ENCODE results near the gene MAL.
A peak's percentile ranks its signal among the peaks of the same experiment; 100 is the strongest.

Gene MAL

DNA sequence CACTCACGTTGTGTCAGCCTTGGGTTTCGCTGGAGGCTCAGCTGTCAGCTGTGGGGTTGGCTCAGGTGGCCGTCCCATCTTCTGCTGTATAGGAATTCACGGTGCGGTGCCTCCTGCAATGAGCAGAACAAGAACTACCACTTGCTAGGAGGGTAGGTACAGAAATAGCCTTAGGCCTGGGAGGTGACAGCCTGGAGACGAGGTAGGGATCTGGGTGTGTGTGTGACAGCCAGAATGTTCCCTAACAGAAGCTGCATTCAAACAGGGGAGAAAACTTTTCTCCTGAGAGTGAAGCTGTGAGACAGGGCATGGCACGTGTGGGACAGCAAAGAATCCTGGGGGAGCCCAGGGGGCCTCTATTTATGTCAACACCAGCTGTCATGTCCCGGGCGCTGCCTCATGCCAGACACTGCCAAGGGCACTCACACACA is 8.4 kb upstream of the MAL start:
- peak; percentile 42 for DNase-seq

GRCh38 chr2:95017836-95018235 is 7.7 kb upstream of the MAL start:
- DNase-seq, result no peak

- DNase-seq, result no peak
These were observed 7.2 kb upstream of the MAL start for GRCh38 chr2:95018301-95018700.

DNA sequence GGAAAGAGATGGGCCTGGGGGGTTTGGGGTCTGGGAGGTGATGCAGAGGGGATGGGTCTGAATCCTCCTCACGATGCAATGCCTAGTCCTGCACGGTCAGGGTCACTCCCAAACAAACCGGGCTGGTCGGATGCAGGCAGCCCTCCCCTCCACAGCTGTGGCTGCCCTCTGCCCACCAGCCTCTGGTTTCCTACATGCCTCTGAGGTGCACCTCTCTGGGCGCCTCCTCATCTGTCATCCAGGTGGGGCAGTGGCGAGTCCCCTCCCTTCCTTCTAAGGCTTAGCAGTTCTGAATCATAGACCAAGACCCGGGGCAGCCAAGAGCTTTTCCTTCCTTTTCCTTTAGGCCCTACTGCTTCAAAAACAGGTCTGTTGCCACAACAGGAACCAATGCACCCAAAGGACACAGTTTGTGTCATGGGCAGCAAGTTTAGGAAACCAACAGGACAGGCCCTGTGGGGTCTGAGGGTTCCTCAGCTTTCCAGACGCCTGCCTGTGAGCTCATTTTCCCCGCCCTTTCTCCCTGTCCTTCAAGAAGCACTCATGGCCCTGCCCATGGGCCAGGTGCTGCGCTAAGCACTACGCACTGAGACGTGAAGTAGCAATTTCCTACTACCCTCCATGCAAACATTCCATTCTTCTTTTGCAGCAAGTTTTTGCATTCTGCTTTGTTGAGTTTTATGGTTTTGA is 6.5 kb upstream of the MAL start:
- DNase-seq, result peak; percentile 36

- peak; percentile 36 for DNase-seq
These were observed 5.9 kb upstream of the MAL start for GRCh38 chr2:95019572-95019971.

- DNase-seq, result no peak
These were observed 5.1 kb upstream of the MAL start for GRCh38 chr2:95020275-95021022.

DNA sequence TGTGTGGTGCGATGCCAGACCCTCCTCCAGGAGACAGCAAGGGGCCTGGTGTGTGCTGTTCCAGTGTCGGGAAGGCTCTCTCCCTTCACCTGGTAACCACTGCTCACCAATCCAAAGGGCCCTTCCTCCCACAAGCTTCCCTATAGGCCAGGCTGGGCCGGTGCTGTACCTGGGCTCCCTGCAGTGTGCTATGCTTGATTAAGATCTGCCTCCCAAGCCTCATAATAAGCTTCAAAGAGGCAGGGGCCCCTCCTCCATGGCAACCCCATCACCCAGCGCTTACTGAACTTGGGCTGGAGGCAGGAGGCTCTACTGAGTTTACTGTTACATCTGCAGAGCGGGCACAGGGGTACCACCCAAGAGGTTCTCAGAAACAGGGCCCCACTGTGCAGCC is 4.5 kb upstream of the MAL start:
- peak; percentile 85 for DNase-seq

DNA sequence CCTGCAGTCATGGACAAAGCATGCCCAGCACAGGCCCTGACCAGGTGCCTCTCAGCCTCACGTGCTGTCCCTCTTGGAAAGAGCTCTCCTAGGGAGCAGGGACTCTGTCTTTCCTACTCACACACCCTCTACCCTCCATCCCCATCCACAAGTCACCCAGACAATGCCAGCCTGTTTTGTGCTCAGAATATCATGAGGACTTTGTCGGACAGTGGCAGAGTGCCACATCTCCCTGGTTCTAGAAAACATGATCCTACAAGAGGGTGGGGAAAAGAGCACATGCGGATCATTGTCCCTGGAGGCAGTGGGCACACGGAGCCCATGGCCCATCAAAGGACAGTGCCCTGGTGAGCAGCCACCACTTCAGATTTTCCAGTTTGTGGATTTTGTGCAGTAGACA is 3.7 kb upstream of the MAL start:
- no peak for DNase-seq

DNA sequence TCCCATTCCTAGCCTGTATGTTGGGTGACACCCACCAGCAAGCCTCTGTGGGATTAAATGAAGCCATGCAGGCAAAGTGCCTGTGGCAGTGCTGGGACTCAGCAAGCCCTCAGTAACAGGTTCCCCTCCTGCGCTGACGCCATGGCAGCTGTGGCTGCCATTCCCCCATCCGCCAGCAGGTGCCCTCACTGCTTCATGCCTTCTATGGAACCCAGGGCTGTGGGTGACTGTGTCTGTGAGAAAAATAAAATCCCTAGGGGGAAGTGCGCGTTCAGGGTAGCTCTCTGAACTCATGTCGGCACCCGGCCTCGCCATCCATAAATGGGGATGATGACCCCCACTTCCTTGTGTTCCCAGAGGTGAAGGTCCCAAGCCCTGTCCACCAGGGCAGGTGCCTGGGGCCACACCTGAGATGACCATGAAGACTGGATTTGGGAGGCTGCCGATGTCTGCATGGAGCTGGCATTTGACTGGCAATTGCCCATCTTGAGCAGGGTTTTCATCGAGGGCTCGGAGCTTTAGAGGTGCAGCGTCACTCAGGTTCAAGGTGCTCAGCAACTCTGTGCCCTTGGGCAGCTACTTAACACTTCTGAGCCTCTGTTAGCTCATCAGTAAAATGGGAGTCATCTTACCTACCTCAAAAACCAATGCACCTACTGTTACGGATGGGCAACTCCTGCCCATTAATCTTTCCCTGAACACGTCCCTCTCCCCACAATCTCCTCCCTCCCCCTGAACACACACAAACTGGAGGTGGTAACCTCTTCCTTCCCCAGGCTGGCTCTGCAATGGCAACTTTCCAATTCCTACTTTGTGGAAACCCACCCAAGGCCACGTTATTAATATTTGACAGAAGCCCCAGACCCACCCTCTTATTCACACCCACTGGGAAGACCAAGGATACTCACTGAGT is 2.9 kb upstream of the MAL start:
- DNase-seq, result peak; percentile 83

GRCh38 chr2:95023222-95023597 is 2.3 kb upstream of the MAL start:
- peak; percentile 71 for DNase-seq

DNA sequence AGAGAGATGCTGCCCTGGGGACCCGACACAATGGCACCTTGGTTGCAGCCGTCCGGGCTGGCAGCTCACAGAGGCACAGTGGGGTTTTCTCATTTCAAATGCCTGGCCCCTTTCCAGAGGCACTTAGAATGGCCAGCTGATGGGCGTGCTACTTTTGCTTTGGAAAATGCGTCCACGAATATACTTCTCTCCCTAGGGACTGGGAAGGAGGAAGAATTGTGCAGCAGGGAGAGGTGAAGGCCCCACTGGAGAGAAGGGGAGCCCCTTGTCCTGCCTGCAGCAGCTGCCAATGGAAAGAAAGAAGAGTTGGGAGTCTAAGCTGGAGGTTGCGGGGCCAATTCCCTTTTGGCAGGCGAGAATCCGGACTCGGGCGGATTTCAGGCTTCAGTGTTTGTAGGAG is 1.1 kb upstream of the MAL start:
- peak; percentile 89 for DNase-seq

DNA sequence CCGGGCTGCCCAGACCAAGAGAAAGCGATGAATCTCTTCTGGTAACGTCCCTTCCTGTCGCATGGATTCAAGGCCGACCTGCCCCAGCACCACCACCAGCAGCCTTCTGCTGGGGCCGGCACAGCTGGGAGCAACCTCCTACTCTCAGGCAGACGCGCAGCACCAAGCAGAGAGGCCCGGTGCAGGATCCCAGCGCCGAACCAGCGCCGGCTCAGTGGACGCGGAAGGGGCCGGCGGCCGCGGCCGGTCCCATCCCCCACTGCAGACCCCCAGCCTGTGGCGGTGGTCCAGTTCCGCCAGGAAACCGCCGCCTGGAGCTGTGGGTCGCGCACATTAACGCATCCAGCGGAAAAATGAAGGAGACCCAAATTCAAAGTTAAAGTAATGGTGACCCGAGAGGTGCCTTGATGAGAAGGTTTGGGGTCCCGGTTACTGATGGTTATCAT is 525 bp upstream of the MAL start:
- DNase-seq, result peak; percentile 54

GRCh38 chr2:95026471-95027368 is 1.2 kb downstream of the MAL start:
- peak; percentile 54 for DNase-seq

DNA sequence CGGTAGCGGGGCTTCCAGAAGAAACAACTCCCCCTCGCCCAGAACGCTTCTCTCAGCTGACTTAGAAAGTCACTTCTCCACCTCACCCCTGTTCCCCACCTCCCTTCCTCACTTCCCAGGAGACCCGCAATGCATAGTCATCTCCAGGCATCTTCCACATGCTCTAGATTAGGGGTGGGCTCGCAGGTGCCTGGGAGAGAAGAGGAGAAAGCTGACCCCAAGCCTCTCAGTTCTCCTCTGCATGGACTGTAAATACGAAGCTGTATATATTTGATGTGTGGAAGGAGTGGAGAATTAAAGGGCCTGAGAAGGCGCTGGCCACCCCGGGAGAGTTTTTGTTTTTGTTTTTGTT is 1.8 kb downstream of the MAL start:
- no peak for DNase-seq

GRCh38 chr2:95029898-95030341 is 4.4 kb downstream of the MAL start:
- no peak for DNase-seq

DNA sequence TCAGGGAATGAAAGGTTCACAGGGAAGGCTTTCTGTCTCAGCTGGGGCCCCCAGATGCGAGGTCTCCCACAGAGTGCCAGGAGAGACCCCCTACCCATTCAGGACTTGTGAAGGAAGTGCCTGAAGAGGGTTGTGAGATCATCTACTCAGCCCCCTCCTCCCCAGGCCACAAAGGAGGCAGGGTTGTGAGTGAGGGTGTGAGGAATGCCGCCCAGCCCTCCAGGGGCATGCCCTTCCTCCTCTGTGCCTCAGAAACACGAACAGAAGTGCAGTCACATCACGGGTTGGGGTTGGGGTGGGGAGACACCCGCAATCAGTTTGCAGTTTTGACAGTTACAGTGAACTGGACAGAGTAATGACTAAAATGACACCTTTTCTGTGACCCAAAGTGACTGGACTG is 5.0 kb downstream of the MAL start:
- DNase-seq, result no peak

- DNase-seq, result no peak
These were observed 5.7 kb downstream of the MAL start for GRCh38 chr2:95031076-95031725.

- DNase-seq, result no peak
These were observed 6.2 kb downstream of the MAL start for GRCh38 chr2:95031726-95032116.

DNA sequence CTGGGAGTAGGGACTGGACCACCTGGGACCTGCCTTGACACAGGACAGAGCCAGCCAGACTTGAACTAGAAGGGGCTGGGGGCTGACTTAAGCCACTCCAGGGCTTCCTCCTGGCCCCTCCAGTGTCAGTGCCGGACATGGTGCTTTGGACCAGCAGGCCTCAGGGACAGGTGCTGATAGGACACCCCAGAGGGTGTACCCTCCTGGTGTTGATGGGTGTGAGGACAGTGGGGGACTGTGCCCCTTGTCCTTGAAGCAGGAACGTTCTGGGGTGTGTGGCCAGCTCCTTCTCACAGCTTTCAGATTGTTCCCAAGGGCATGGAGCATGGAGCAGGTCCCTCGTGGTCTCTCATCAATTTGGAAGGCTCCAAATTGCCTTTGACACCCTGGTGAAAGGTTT is 6.8 kb downstream of the MAL start:
- DNase-seq, result no peak

GRCh38 chr2:95032868-95033603 is 7.5 kb downstream of the MAL start:
- DNase-seq, result no peak

DNA sequence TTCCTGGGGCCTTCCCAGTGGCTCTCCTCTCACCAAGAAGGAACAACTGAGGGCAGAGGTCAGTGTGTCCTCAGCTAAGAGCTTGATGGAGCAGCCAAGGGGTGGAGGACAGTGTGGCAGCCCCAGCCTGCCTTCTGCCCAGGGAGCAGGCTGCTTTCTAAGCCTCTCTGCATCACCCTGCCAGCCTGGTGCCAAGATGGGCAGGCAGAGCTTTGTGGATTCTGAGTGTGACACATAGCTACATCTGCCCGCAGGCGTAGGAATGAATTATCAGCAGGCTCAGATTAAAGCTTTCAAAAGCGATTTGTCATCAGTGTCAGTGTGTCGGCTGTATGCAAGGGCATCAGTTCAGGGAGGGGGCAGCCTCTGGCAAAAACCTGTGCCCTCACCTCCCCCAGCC is 8.7 kb downstream of the MAL start:
- DNase-seq, result peak; percentile 76

All from NCI-H69 (cell line).